Trophoblast cell (in vitro differentiated cells and primary cell): ENCODE measurements around the gene CDC42BPB.

ENCODE experiments used
- DNase-seq, 2 donors: peaks; one replicate each; pipeline ENCODE4 v3.0.0-alpha.2; 2016
- H2AFZ ChIP-seq: 2 replicates; pipeline ENCODE4 v1.6.1; 2013; ENCODE audit warnings: low read length, moderate library complexity, mild to moderate bottlenecking; ENCODE audit not compliant: insufficient read depth, poor library complexity
- H2AK5ac ChIP-seq: 2 replicates; pipeline ENCODE4 v1.6.1; 2013; ENCODE audit warnings: mild to moderate bottlenecking, low read length
- H2BK120ac ChIP-seq: 2 replicates; pipeline ENCODE4 v1.6.1; 2013; ENCODE audit warnings: low read length, mild to moderate bottlenecking, moderate library complexity; ENCODE audit not compliant: insufficient read depth, poor library complexity
- H2BK12ac ChIP-seq: 2 replicates; pipeline ENCODE4 v1.6.1; 2013; ENCODE audit warnings: mild to moderate bottlenecking, low read length, moderate library complexity
- H2BK5ac ChIP-seq: 2 replicates; pipeline ENCODE4 v1.6.1; 2013; ENCODE audit warnings: low read length, low read depth, moderate library complexity, mild to moderate bottlenecking; ENCODE audit not compliant: poor library complexity
- H3K14ac ChIP-seq: 2 replicates; pipeline ENCODE4 v1.6.1; 2013; ENCODE audit warnings: mild to moderate bottlenecking, low read length
- H3K18ac ChIP-seq: 2 replicates; pipeline ENCODE4 v1.6.1; 2013; ENCODE audit warnings: mild to moderate bottlenecking, low read length
- H3K23ac ChIP-seq: 2 replicates; pipeline ENCODE4 v1.6.1; 2013; ENCODE audit warnings: low read length
- H3K27ac ChIP-seq: 2 replicates; pipeline ENCODE4 v1.5.1; 2013; ENCODE audit warnings: low read depth, mild to moderate bottlenecking, inconsistent platforms, low read length, moderate library complexity
- H3K27me3 ChIP-seq: 2 replicates; pipeline ENCODE4 v1.6.1; 2013; ENCODE audit warnings: inconsistent platforms, mild to moderate bottlenecking, low read length, moderate library complexity; ENCODE audit not compliant: insufficient read depth
- H3K36me3 ChIP-seq, 2 experiments: 1 replicate in 1 of 2; 2 replicates in 1 of 2; pipeline ENCODE4 v1.6.1; 2013; ENCODE audit warnings: low read length in 2 of 2, mild to moderate bottlenecking in 2 of 2, moderate library complexity in 1 of 2; ENCODE audit not compliant: insufficient read depth in 2 of 2, control insufficient read depth in 1 of 2
- H3K4ac ChIP-seq: 2 replicates; pipeline ENCODE4 v1.6.1; 2013; ENCODE audit warnings: low read depth, mild to moderate bottlenecking, low read length, moderate library complexity
- H3K4me1 ChIP-seq, 2 experiments: 1 replicate in 1 of 2; 2 replicates in 1 of 2; pipeline ENCODE4 v1.6.1; 2013; ENCODE audit warnings: low read length in 2 of 2, mild to moderate bottlenecking in 2 of 2, moderate library complexity in 1 of 2; ENCODE audit not compliant: insufficient read depth in 2 of 2, control insufficient read depth in 1 of 2
- H3K4me2 ChIP-seq: 2 replicates; pipeline ENCODE4 v1.6.1; 2013; ENCODE audit warnings: inconsistent platforms, mild to moderate bottlenecking, low read length, moderate library complexity
- H3K4me3 ChIP-seq: 2 replicates; pipeline ENCODE4 v1.5.1; 2013; ENCODE audit warnings: mild to moderate bottlenecking, low read depth, low read length, inconsistent platforms
- H3K79me1 ChIP-seq: one replicate; pipeline ENCODE4 v1.6.1; 2013; ENCODE audit warnings: low read length
- H3K79me2 ChIP-seq: 2 replicates; pipeline ENCODE4 v1.6.1; 2013; ENCODE audit warnings: low read length, mild to moderate bottlenecking; ENCODE audit not compliant: control insufficient read depth, insufficient read depth, poor library complexity
- H3K9ac ChIP-seq: 2 replicates; pipeline ENCODE4 v1.6.1; 2013; ENCODE audit warnings: mild to moderate bottlenecking, low read length
- H3K9me3 ChIP-seq: 2 replicates; pipeline ENCODE4 v1.6.1; 2013; ENCODE audit warnings: low read depth, mild to moderate bottlenecking, control low read depth, inconsistent platforms, low read length; ENCODE audit not compliant: insufficient read depth
- H4K12ac ChIP-seq: 2 replicates; pipeline ENCODE4 v1.6.1; 2013; ENCODE audit warnings: low read depth, mild to moderate bottlenecking, low read length, moderate library complexity
- H4K8ac ChIP-seq: 2 replicates; pipeline ENCODE4 v1.6.1; 2013; ENCODE audit warnings: low read depth, mild to moderate bottlenecking, low read length, moderate library complexity
- H4K91ac ChIP-seq: one replicate; pipeline ENCODE4 v1.6.1; 2013; ENCODE audit warnings: low read depth, mild to moderate bottlenecking, low read length, moderate library complexity
- WGBS: extraction: QIAGEN DNeasy Blood & Tissue Kit; methylation state at CpG from one replicate; pipeline ENCODE4 v1.1.7; 2013; ENCODE audit warnings: missing lambda C conversion rate; ENCODE audit not compliant: insufficient read length, insufficient coverage; ENCODE audit errors: extremely low coverage; 5-methylcytosine and 5-hydroxymethylcytosine counted together

Gene CDC42BPB

DNA sequence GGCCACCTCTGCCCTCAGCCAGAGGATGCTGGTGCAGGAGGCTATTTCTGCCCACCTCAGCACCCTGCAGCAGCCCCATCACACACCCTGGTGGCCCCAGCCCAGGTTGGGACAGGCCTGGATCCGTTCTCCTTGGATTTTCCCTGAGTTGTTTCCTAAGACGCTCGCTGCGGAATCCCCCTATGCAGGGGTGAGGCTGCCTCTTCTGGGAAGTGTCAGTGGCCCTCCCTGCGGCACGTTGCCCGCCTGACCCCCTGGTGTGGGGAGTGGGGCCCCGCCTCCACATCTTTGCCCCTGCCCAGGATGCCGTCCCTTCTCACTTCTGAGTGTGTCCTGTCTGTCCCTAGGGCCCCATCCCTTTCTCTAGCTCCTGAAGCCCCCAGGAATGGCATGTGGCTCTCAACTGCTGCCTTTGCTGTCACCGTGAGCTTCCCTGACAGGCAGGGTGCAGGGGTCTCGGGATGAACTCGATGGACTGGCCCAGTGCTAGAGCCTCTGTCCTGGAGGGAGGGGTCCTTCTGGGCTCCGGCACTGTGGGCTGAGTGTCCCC is 36.6 kb upstream of the CDC42BPB start:
- Histone ChIP-seq H3K36me3 (no peaks in the 10 kb centered on the region), H3K4me3 (no peak overlapping the region), H3K4me2 (no peak overlapping the region), H3K4me1 (peaks cover 4 to 8% of the 10 kb centered on the region in 2 experiments), H3K9ac (no peak overlapping the region), H3K27me3 (peaks cover 7% of the 10 kb centered on the region), H3K9me3 (no peaks in the 10 kb centered on the region), H3K23ac (no peak overlapping the region), H3K14ac (no peak overlapping the region), H4K12ac (no peak overlapping the region), H3K18ac (no peak overlapping the region), H3K27ac (no peak overlapping the region), H2BK120ac (no peak overlapping the region), H4K8ac (no peak overlapping the region), H2BK5ac (no peak overlapping the region), H3K79me1 (no peaks in the 10 kb centered on the region), H3K79me2 (no peaks in the 10 kb centered on the region), H2AFZ (no peak overlapping the region), H2BK12ac (no peak overlapping the region), H3K4ac (no peak overlapping the region), H4K91ac (no peak overlapping the region), H2AK5ac (no peak overlapping the region)
- no CpG with 5 or more reads among the region's 13 CpGs for WGBS
- no peak for DNase-seq

DNA sequence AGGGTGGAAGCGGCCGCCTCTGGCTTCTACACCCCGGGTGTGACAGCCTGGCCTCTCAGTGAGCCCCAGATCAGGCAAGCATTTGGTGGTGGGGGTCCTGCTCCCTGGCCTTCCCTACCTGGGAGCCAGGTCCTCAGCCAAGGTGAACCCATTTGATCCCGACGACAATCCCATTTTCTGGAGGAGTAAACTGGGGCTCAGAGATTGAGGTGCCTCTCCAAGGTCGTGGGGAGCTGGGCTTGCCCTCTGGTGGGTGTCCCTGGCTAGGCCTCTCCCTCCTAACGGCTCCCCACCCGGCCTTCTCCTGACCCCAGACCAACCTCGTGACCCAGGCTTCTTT is 34.5 kb upstream of the CDC42BPB start:
- no peak overlapping the region for H2BK5ac ChIP-seq
- H3K36me3 ChIP-seq = no peaks in the 10 kb centered on the region
- no peak overlapping the region for H4K91ac ChIP-seq
- no peak overlapping the region for H2BK12ac ChIP-seq
- peaks cover 7% of the 10 kb centered on the region for H3K27me3 ChIP-seq
- no peaks in the 10 kb centered on the region for H3K79me1 ChIP-seq
- H3K9me3 ChIP-seq = no peaks in the 10 kb centered on the region
- H3K27ac ChIP-seq = no peak overlapping the region
- WGBS = no CpG with 5 or more reads among the region's 9 CpGs
- H3K18ac ChIP-seq = no peak overlapping the region
- DNase-seq = no peak
- no peak overlapping the region for H2AK5ac ChIP-seq
- H3K4me1 ChIP-seq = peaks cover 4 to 8% of the 10 kb centered on the region in 2 experiments
- no peak overlapping the region for H3K4ac ChIP-seq
- peak overlapping the region; percentile 58 for H3K4me2 ChIP-seq
- H2AFZ ChIP-seq = no peak overlapping the region
- no peak overlapping the region for H2BK120ac ChIP-seq
- no peak overlapping the region for H3K23ac ChIP-seq
- no peak overlapping the region for H3K4me3 ChIP-seq
- H3K9ac ChIP-seq = peak overlapping the region; percentile 51
- H4K8ac ChIP-seq = peak overlapping the region; percentile 41
- no peak overlapping the region for H4K12ac ChIP-seq
- no peaks in the 10 kb centered on the region for H3K79me2 ChIP-seq
- no peak overlapping the region for H3K14ac ChIP-seq

DNA sequence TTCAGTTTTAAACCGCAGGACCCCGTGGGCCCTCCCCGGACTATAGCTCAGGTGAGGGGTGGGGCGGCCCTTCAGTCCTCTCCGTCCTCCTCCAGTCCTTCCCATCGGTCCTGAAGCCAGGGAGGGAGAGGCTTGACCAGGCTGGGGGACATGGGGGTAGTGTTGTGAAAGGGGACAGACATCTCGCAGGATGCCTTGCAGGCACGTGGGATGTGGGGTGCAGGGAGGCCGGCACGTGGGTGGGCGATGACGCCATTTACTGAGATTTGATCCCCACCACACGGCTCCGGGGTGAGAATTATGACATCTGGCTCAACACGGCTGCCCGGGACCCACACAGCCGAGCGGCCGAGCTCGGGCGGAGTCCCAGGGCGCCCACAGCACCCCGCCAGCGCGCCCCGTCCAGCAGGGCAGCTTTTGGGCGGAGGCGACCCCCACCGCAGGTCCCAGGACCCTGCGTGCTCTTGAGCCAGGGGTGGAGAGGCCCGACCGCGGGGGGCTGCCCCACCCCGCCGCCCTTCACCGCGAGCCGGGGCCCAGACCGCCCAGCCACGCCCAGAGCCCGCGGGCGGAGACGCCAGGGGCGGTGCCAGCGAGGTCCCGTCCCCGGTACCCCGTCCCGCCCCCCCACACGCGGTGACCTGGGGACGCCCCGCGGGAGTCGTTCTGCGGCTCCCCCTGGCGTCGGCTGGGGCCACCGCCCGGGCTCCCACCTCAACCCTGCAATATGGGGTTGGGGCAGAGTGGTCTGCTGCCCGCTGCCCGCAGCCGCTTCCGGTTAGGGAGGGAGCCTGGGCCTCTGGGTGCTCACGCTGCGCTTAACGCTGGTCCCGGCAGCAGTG is 33.9 kb upstream of the CDC42BPB start:
- H3K79me2 ChIP-seq = no peaks in the 10 kb centered on the region
- H2AFZ ChIP-seq = no peak overlapping the region
- H3K36me3 ChIP-seq = no peaks in the 10 kb centered on the region
- H3K18ac ChIP-seq = no peak overlapping the region
- H3K14ac ChIP-seq = no peak overlapping the region
- H4K91ac ChIP-seq = no peak overlapping the region
- H2BK12ac ChIP-seq = no peak overlapping the region
- no peak overlapping the region for H3K4ac ChIP-seq
- peak overlapping the region; percentile 41 for H4K8ac ChIP-seq
- H3K27ac ChIP-seq = no peak overlapping the region
- peaks cover 4 to 8% of the 10 kb centered on the region in 2 experiments for H3K4me1 ChIP-seq
- WGBS = no CpG with 5 or more reads among the region's 69 CpGs
- H2BK120ac ChIP-seq = no peak overlapping the region
- H3K27me3 ChIP-seq = peaks cover 7% of the 10 kb centered on the region
- H2AK5ac ChIP-seq = no peak overlapping the region
- H3K23ac ChIP-seq = no peak overlapping the region
- H3K9ac ChIP-seq = no peak overlapping the region
- H4K12ac ChIP-seq = no peak overlapping the region
- DNase-seq = peak in 1 of 2 donors; percentile 47
- peak overlapping the region; percentile 58 for H3K4me2 ChIP-seq
- H2BK5ac ChIP-seq = no peak overlapping the region
- H3K79me1 ChIP-seq = no peaks in the 10 kb centered on the region
- H3K4me3 ChIP-seq = peak overlapping the region; percentile 21
- no peaks in the 10 kb centered on the region for H3K9me3 ChIP-seq

DNA sequence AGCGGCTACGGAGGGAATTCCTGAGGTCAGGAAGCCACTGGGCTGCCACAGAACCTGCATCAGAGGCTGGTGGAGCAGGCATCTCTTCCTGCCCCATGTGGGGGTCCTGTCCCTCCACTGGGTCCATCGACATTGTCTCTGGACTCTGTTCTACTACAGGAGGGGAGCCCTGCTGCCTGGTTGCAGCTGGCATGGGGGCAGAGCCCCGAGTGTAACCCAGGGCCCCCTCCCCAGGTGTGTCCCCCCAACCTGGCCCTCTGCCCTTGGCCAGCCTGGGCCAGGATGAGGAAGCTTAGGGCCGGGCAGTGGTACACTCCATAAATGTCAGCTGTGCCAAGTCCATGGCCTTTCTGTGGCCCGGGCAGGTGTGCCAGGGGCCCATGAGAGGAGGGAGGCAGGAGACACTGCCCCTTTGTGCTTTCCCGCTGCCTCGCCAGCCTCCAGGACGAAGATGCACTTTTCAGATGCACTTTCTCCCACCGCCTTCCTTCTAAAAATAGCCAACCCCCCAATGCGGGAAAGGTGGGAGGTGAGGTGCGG is 33.2 kb upstream of the CDC42BPB start:
- no peak for DNase-seq
- no peaks in the 10 kb centered on the region for H3K36me3 ChIP-seq
- H4K12ac ChIP-seq = no peak overlapping the region
- no peak overlapping the region for H3K18ac ChIP-seq
- H3K14ac ChIP-seq = no peak overlapping the region
- no peak overlapping the region for H3K23ac ChIP-seq
- no peak overlapping the region for H3K27ac ChIP-seq
- H3K79me1 ChIP-seq = no peaks in the 10 kb centered on the region
- no peak overlapping the region for H2AFZ ChIP-seq
- H4K8ac ChIP-seq = no peak overlapping the region
- no peak overlapping the region for H3K4me2 ChIP-seq
- H3K4me3 ChIP-seq = no peak overlapping the region
- no CpG with 5 or more reads among the region's 12 CpGs for WGBS
- H4K91ac ChIP-seq = no peak overlapping the region
- no peak overlapping the region for H2BK5ac ChIP-seq
- H3K9ac ChIP-seq = no peak overlapping the region
- no peak overlapping the region for H2AK5ac ChIP-seq
- peaks cover 7% of the 10 kb centered on the region for H3K27me3 ChIP-seq
- no peak overlapping the region for H2BK120ac ChIP-seq
- no peak overlapping the region for H2BK12ac ChIP-seq
- no peaks in the 10 kb centered on the region for H3K9me3 ChIP-seq
- peaks cover 4 to 8% of the 10 kb centered on the region in 2 experiments for H3K4me1 ChIP-seq
- no peaks in the 10 kb centered on the region for H3K79me2 ChIP-seq
- H3K4ac ChIP-seq = no peak overlapping the region
